Measurements from ENCODE around the gene HBQ1.

GRCh38 chr16:143456-143855, 36.8 kb upstream of the HBQ1 start:
- TF ChIP-seq CTCF (IDR thresholded peaks at IDR 0.05) (no peak), POLR2A (IDR thresholded peaks at IDR 0.05) (no peak)
